Mesendoderm (in vitro differentiated cells): ENCODE results near the gene TRPC4AP.
"Not testable (repeated sequence)": the region's sequence is repeated elsewhere in the genome, so short reads cannot be mapped to it uniquely, and the experiment has no call there.

ENCODE experiments used
- DNase-seq: peaks from one replicate; pipeline ENCODE4 v3.0.0; 2013
- H2AK5ac ChIP-seq: 2 replicates; pipeline ENCODE4 v1.6.1; 2013; ENCODE audit warnings: low read length, inconsistent platforms
- H2BK120ac ChIP-seq: 2 replicates; pipeline ENCODE4 v1.6.1; 2013; ENCODE audit warnings: low read depth, mild to moderate bottlenecking, low read length, moderate library complexity, mixed read lengths
- H2BK15ac ChIP-seq: replicated peaks from 2 replicates; pipeline ENCODE4 v1.6.1; 2013; ENCODE audit warnings: low read depth, mild to moderate bottlenecking, moderate library complexity
- H2BK5ac ChIP-seq: 2 replicates; pipeline ENCODE4 v1.6.1; 2013; ENCODE audit warnings: low read length, inconsistent platforms
- H3K18ac ChIP-seq: 2 replicates; pipeline ENCODE4 v1.6.1; 2013; ENCODE audit warnings: mild to moderate bottlenecking, low read length, mixed read lengths
- H3K23ac ChIP-seq: one replicate; pipeline ENCODE4 v1.6.1; 2013; ENCODE audit warnings: low read length
- H3K27ac ChIP-seq: 2 replicates; pipeline ENCODE4 v1.5.1; 2013; ENCODE audit warnings: low read depth, mild to moderate bottlenecking, inconsistent platforms, low read length, moderate library complexity
- H3K27me3 ChIP-seq: 2 replicates; pipeline ENCODE4 v1.6.1; 2013; ENCODE audit warnings: low read length, control low read depth, mild to moderate bottlenecking, inconsistent platforms; ENCODE audit not compliant: insufficient read depth, poor library complexity
- H3K36me3 ChIP-seq: 2 replicates; pipeline ENCODE4 v1.6.1; 2013; ENCODE audit warnings: low read length, inconsistent platforms; ENCODE audit not compliant: control insufficient read depth, insufficient read depth
- H3K4ac ChIP-seq: one replicate; pipeline ENCODE4 v1.6.1; 2013; ENCODE audit warnings: low read depth, mild to moderate bottlenecking, low read length, moderate library complexity
- H3K4me1 ChIP-seq: 2 replicates; pipeline ENCODE4 v1.6.1; 2013; ENCODE audit warnings: low read depth, low read length, inconsistent platforms; ENCODE audit not compliant: control insufficient read depth
- H3K4me2 ChIP-seq: 2 replicates; pipeline ENCODE4 v1.6.1; 2013; ENCODE audit warnings: low read length
- H3K4me3 ChIP-seq: 2 replicates; pipeline ENCODE4 v1.5.1; 2013; ENCODE audit warnings: mild to moderate bottlenecking, low read length
- H3K56ac ChIP-seq: one replicate; pipeline ENCODE4 v1.6.1; 2013; ENCODE audit warnings: low read length
- H3K79me1 ChIP-seq: 2 replicates; pipeline ENCODE4 v1.6.1; 2013; ENCODE audit warnings: low read length, inconsistent platforms
- H3K79me2 ChIP-seq: 2 replicates; pipeline ENCODE4 v1.6.1; 2013; ENCODE audit warnings: mild to moderate bottlenecking, low read length; ENCODE audit not compliant: control insufficient read depth, insufficient read depth
- H3K9ac ChIP-seq: 2 replicates; pipeline ENCODE4 v1.6.1; 2013; ENCODE audit warnings: low read length, inconsistent platforms
- H4K5ac ChIP-seq: one replicate; pipeline ENCODE4 v1.6.1; 2013; ENCODE audit warnings: low read length
- H4K8ac ChIP-seq: one replicate; pipeline ENCODE4 v1.6.1; 2013; ENCODE audit warnings: low read depth, mild to moderate bottlenecking, control low read depth, low read length, moderate library complexity
- WGBS: extraction: QIAGEN DNeasy Blood & Tissue Kit; methylation state at CpG from one replicate; pipeline ENCODE4 v1.1.7; 2013; ENCODE audit warnings: low lambda C conversion rate, missing lambda C conversion rate; ENCODE audit not compliant: insufficient coverage; ENCODE audit errors: extremely low coverage; 5-methylcytosine and 5-hydroxymethylcytosine counted together

TRPC4AP gene

GRCh38 chr20:35085477-35086225 lies 7.0 kb downstream of the TRPC4AP start:
- Histone ChIP-seq H3K4me2 (no peak overlapping the region), H3K4me1 (no peaks in the 10 kb centered on the region), H4K8ac (no peak overlapping the region), H3K79me1 (peaks cover 10% of the 10 kb centered on the region), H2BK15ac (no peak overlapping the region), H4K5ac (no peak overlapping the region), H3K9ac (no peak overlapping the region), H3K56ac (no peak overlapping the region), H3K27me3 (no peaks in the 10 kb centered on the region), H3K36me3 (no peaks in the 10 kb centered on the region), H2AK5ac (no peak overlapping the region), H3K18ac (no peak overlapping the region), H2BK5ac (no peak overlapping the region), H2BK120ac (no peak overlapping the region), H3K4me3 (no peak overlapping the region), H3K27ac (no peak overlapping the region), H3K23ac (no peak overlapping the region), H3K79me2 (peaks cover 33% of the 10 kb centered on the region), H3K4ac (no peak overlapping the region)
- WGBS = no CpG with 5 or more reads among the region's 11 CpGs
- DNase-seq = no peak

GRCh38 chr20:35084998-35085397 lies 7.6 kb downstream of the TRPC4AP start:
- no peak overlapping the region for H2BK5ac ChIP-seq
- no peaks in the 10 kb centered on the region for H3K36me3 ChIP-seq
- peaks cover 30% of the 10 kb centered on the region for H3K79me2 ChIP-seq
- H3K4me3 ChIP-seq = no peak overlapping the region
- no peak overlapping the region for H3K18ac ChIP-seq
- WGBS = no CpG with 5 or more reads among the region's 3 CpGs
- H3K79me1 ChIP-seq = peaks cover 10% of the 10 kb centered on the region
- no peak overlapping the region for H3K23ac ChIP-seq
- H3K9ac ChIP-seq = no peak overlapping the region
- no peak overlapping the region for H3K56ac ChIP-seq
- no peak overlapping the region for H3K4me2 ChIP-seq
- H3K4me1 ChIP-seq = no peaks in the 10 kb centered on the region
- no peak overlapping the region for H3K4ac ChIP-seq
- H2BK120ac ChIP-seq = no peak overlapping the region
- H4K5ac ChIP-seq = no peak overlapping the region
- no peak for DNase-seq
- H3K27me3 ChIP-seq = no peaks in the 10 kb centered on the region
- H2BK15ac ChIP-seq = no peak overlapping the region
- no peak overlapping the region for H3K27ac ChIP-seq
- no peak overlapping the region for H2AK5ac ChIP-seq
- no peak overlapping the region for H4K8ac ChIP-seq

GRCh38 chr20:35080348-35080642 lies 12.3 kb downstream of the TRPC4AP start:
- not testable (repeated sequence) for H3K27me3 ChIP-seq, H3K18ac ChIP-seq, H4K5ac ChIP-seq, DNase-seq, H3K27ac ChIP-seq, H3K23ac ChIP-seq, H2AK5ac ChIP-seq, H2BK15ac ChIP-seq, H2BK5ac ChIP-seq, H3K9ac ChIP-seq, H3K4me3 ChIP-seq, H3K56ac ChIP-seq, H3K4ac ChIP-seq, H3K4me1 ChIP-seq, H3K4me2 ChIP-seq, H4K8ac ChIP-seq, H3K79me1 ChIP-seq, H2BK120ac ChIP-seq
- no CpG with 5 or more reads among the region's 5 CpGs for WGBS
- peaks cover 17% of the 10 kb centered on the region for H3K79me2 ChIP-seq
- H3K36me3 ChIP-seq = peaks cover 10% of the 10 kb centered on the region

- no peak overlapping the region for H3K27ac ChIP-seq
- no peaks in the 10 kb centered on the region for H3K27me3 ChIP-seq
- H3K4me2 ChIP-seq = no peak overlapping the region
- H2BK5ac ChIP-seq = no peak overlapping the region
- H3K4ac ChIP-seq = no peak overlapping the region
- peaks cover 13% of the 10 kb centered on the region for H3K79me2 ChIP-seq
- DNase-seq = no peak
- H3K79me1 ChIP-seq = peaks cover 4% of the 10 kb centered on the region
- no peak overlapping the region for H3K4me3 ChIP-seq
- H3K36me3 ChIP-seq = peaks cover 10% of the 10 kb centered on the region
- no peaks in the 10 kb centered on the region for H3K4me1 ChIP-seq
- no peak overlapping the region for H2AK5ac ChIP-seq
- no peak overlapping the region for H3K9ac ChIP-seq
- no peak overlapping the region for H3K23ac ChIP-seq
- no peak overlapping the region for H4K8ac ChIP-seq
- H4K5ac ChIP-seq = no peak overlapping the region
- no peak overlapping the region for H2BK15ac ChIP-seq
- no peak overlapping the region for H3K18ac ChIP-seq
- H2BK120ac ChIP-seq = no peak overlapping the region
- H3K56ac ChIP-seq = no peak overlapping the region
- WGBS = no CpG with 5 or more reads among the region's 8 CpGs
Measured at GRCh38 chr20:35079472-35080347, 12.9 kb downstream of the TRPC4AP start.

- Histone ChIP-seq H4K8ac (no peak overlapping the region), H3K79me2 (peaks cover 11% of the 10 kb centered on the region), H3K56ac (no peak overlapping the region), H2BK15ac (no peak overlapping the region), H3K27ac (no peak overlapping the region), H3K36me3 (peaks cover 10% of the 10 kb centered on the region), H2AK5ac (no peak overlapping the region), H3K18ac (no peak overlapping the region), H3K4me2 (no peak overlapping the region), H3K79me1 (peaks cover 4% of the 10 kb centered on the region), H3K27me3 (no peaks in the 10 kb centered on the region), H3K23ac (no peak overlapping the region), H3K9ac (no peak overlapping the region), H3K4me1 (no peaks in the 10 kb centered on the region), H2BK120ac (no peak overlapping the region), H3K4ac (no peak overlapping the region), H3K4me3 (no peak overlapping the region), H4K5ac (no peak overlapping the region), H2BK5ac (no peak overlapping the region)
- no peak for DNase-seq
- WGBS = no CpG with 5 or more reads among the region's 5 CpGs
Measured at GRCh38 chr20:35077872-35078271, 14.7 kb downstream of the TRPC4AP start.
